PFSK-1 (cell line): ENCODE data around the gene TSPAN3.

Experiments used
- FOXP2 ChIP-seq: optimal IDR thresholded peaks from 2 replicates; pipeline ENCODE3; 2011; ENCODE audit warnings: borderline replicate concordance, control low read depth, inconsistent platforms; ENCODE audit not compliant: insufficient read depth; ENCODE audit errors: extremely low read length, extremely low read depth
- POLR2AphosphoS5 ChIP-seq: IDR thresholded peaks from 2 replicates; pipeline ENCODE4 v1.6.1; 2012; ENCODE audit warnings: low read depth, mild to moderate bottlenecking, control low read depth, low read length, moderate library complexity
- SIN3A ChIP-seq: IDR thresholded peaks from 2 replicates; pipeline ENCODE4 v1.6.1; 2012; ENCODE audit warnings: mild to moderate bottlenecking, low read length, moderate library complexity, borderline replicate concordance; ENCODE audit not compliant: insufficient read depth
- TAF1 ChIP-seq: IDR thresholded peaks from 2 replicates; pipeline ENCODE4 v1.6.1; 2012; ENCODE audit warnings: low read length, control low read depth, borderline replicate concordance; ENCODE audit not compliant: insufficient read depth
- TF ChIP-seq, protein P1 (sequence below), 2 experiments: IDR thresholded peaks; 2 replicates each; pipeline versions ENCODE4 v1.6.1 to v1.8.0; 2011 to 2012; ENCODE audit warnings: low read depth in 2 of 2, low read length in 2 of 2, control low read depth in 1 of 2, inconsistent platforms in 1 of 2, mild to moderate bottlenecking in 1 of 2, moderate library complexity in 1 of 2; ENCODE audit not compliant: insufficient read depth in 1 of 2

The TSPAN3 gene

DNA sequence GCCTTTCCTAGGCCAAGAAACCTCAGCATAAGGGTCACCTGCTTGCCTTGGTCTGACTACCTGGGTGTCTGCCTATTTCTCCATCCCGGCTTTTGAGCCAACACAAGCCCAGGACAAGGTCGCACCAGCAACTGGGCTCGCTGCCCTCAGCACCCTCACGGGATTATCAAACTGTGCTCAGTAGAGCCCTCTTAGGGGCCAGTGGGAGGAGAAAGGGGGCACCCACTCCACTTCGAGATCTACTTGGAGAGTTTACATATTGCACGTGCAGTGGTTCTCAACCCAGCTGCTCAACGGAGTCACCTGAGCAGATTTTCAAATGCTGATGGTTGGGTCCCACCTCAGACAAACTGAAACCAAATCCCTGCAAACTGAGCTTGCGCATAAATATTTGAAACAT is 31.1 kb downstream of the TSPAN3 start:
- TF ChIP-seq SIN3A (no peak), TAF1 (no peak), FOXP2 (no peak), POLR2AphosphoS5 (no peak)
- TF ChIP-seq, protein P1, sequence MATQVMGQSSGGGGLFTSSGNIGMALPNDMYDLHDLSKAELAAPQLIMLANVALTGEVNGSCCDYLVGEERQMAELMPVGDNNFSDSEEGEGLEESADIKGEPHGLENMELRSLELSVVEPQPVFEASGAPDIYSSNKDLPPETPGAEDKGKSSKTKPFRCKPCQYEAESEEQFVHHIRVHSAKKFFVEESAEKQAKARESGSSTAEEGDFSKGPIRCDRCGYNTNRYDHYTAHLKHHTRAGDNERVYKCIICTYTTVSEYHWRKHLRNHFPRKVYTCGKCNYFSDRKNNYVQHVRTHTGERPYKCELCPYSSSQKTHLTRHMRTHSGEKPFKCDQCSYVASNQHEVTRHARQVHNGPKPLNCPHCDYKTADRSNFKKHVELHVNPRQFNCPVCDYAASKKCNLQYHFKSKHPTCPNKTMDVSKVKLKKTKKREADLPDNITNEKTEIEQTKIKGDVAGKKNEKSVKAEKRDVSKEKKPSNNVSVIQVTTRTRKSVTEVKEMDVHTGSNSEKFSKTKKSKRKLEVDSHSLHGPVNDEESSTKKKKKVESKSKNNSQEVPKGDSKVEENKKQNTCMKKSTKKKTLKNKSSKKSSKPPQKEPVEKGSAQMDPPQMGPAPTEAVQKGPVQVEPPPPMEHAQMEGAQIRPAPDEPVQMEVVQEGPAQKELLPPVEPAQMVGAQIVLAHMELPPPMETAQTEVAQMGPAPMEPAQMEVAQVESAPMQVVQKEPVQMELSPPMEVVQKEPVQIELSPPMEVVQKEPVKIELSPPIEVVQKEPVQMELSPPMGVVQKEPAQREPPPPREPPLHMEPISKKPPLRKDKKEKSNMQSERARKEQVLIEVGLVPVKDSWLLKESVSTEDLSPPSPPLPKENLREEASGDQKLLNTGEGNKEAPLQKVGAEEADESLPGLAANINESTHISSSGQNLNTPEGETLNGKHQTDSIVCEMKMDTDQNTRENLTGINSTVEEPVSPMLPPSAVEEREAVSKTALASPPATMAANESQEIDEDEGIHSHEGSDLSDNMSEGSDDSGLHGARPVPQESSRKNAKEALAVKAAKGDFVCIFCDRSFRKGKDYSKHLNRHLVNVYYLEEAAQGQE (IDR thresholded peaks at IDR 0.05; ENCODE audit: insufficient read depth in 1 of 2, low read depth in 2 of 2, low read length in 2 of 2): no peak

DNA sequence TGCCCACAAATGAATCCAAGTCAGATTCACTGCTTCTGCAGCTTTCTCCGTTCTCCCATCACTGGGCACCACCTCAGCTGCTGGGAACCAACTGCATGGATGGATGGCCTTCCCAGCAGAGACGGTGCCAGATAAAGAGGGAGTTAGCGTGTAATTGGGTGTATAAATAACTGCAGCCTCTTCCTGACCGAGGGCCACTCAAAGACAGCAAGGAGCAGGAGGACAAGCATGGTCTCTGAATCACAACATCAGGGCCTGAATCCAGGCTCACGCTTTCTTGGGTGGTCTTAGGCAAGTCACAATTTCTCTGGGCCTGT is 31.7 kb downstream of the TSPAN3 start:
- TF ChIP-seq POLR2AphosphoS5: no peak
- TF ChIP-seq, protein P1 (IDR thresholded peaks at IDR 0.05; ENCODE audit: insufficient read depth in 1 of 2, low read depth in 2 of 2, low read length in 2 of 2): no peak

DNA sequence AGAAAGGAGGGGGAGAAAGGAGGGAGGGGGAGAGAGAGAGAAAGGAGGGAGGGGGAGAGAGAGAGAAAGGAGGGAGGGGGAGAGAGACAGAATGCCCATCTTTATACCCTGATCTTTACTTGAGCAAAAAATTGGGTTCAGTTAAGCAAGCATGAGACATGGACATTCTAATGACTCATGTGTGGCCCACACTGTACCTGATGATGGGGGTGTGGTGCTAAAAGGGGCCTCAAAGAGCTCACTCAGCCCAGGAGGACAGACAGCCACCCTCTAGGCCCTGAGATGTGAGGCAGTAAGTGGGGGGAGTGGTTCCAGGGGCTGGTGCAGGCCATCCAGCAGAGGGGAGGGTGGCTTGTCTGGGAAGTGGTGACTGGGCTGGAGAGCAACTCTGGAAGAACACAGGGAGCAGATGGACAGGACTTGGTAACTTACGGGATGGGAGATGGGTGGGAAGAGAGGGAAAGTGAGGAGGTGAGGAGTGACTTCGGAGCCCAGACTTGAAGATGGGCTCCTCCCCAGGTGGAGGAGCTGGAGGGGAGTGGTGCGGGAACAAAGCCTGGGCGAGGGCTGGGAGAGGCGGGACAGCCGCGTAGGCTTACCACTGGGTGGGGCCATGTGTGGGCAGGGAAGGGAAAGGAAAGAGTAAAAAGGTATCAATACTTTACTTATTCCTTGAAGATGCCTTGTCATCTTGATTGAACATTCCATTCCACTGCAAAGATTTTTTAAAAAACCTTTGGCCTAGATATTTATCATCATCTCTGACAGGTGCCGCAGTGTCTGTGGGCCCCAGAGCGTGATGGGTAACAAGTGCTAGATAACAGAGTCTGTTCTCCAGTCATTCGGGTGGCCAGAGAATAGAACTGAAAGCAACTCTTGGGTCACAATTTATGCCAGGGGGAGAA is 32.3 kb downstream of the TSPAN3 start:
- TF ChIP-seq FOXP2: no peak
- TF ChIP-seq SIN3A: no peak
- TF ChIP-seq, protein P1 (IDR thresholded peaks at IDR 0.05; ENCODE audit: insufficient read depth in 1 of 2, low read depth in 2 of 2, low read length in 2 of 2): no peak

DNA sequence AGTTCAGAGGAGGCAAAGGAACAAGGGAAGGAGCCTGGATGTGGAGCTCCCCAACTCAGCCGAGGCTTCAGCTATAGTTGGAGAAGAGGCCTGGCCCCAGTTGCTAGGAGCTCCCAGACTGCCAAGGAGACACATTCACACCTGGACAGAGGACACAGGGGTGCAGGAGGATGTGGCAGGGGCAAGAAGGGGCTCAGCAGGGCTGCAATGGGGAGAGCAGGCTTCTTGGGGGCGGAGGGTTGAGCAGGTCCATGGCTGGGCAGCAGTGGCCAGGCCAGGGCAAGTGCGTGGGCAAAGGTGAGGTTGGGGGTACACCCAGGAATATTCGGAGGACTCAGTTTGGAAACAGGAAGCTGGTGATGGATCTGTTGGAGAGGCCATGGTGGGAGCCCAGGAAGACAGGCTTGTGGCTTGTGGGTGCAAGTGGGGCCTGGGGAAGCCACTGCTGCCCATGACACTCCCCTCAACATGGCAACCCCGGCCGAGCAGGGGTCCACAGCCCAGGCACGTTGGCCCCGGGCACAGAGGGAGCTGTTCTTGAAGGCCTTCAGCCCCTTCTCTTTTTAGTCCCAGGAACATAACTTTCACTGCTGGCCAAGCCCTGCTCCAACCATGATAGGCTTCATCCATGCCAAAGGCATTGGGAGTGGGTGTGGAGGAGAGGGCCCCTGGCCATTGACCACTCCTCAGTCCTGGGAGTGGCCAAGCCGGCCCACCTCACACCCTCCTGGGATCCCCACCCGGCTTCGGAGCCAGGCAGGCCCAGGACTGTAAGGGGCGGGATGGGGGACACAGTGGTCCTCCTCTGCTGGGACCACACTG is 33.3 kb downstream of the TSPAN3 start:
- TF ChIP-seq POLR2AphosphoS5 (no peak), FOXP2 (no peak), TAF1 (no peak)
- TF ChIP-seq, protein P1 (IDR thresholded peaks at IDR 0.05; ENCODE audit: insufficient read depth in 1 of 2, low read depth in 2 of 2, low read length in 2 of 2): no peak
